Effector memory CD4-positive, alpha-beta T cell (primary cell): Measurements from ENCODE around the gene FAM90A26.
A peak's percentile ranks its signal among the peaks of the same experiment; 100 is the strongest.
"Not testable (repeated sequence)": the region's sequence is repeated elsewhere in the genome, so short reads cannot be mapped to it uniquely, and the experiment has no call there.

Experiments used
- DNase-seq, 3 donors: peaks; one replicate each; pipeline ENCODE4 v3.0.0-alpha.2; 2020
- H3K27ac ChIP-seq: 2 replicates; pipeline ENCODE4 v1.7.0; 2013; ENCODE audit warnings: mild to moderate bottlenecking, low read length, moderate library complexity; ENCODE audit not compliant: insufficient read depth, poor library complexity, severe bottlenecking
- H3K27me3 ChIP-seq: replicated peaks from 2 replicates; pipeline ENCODE4 v1.7.0; 2013; ENCODE audit warnings: mild to moderate bottlenecking, low read length; ENCODE audit not compliant: insufficient read depth, control insufficient read depth, poor library complexity, severe bottlenecking
- H3K36me3 ChIP-seq: 2 replicates; pipeline ENCODE4 v1.7.0; 2013; ENCODE audit warnings: mild to moderate bottlenecking, low read length, moderate library complexity; ENCODE audit not compliant: control insufficient read depth, insufficient read depth
- H3K4me1 ChIP-seq: 2 replicates; pipeline ENCODE4 v1.7.0; 2013; ENCODE audit warnings: low read length, mild to moderate bottlenecking; ENCODE audit not compliant: control insufficient read depth, insufficient read depth, poor library complexity, severe bottlenecking
- H3K4me3 ChIP-seq: 2 replicates; pipeline ENCODE4 v1.7.0; 2013; ENCODE audit warnings: low read length, low read depth, mild to moderate bottlenecking; ENCODE audit not compliant: insufficient read depth, poor library complexity, severe bottlenecking
- H3K9me3 ChIP-seq: 2 replicates; pipeline ENCODE4 v1.7.0; 2013; ENCODE audit warnings: mild to moderate bottlenecking, low read length, moderate library complexity; ENCODE audit not compliant: control insufficient read depth
- total RNA-seq, 3 donors: gene quantifications; one replicate each; lab custom pipeline; 2026; lab: John Stamatoyannopoulos, UW

The FAM90A26 gene, protein sequence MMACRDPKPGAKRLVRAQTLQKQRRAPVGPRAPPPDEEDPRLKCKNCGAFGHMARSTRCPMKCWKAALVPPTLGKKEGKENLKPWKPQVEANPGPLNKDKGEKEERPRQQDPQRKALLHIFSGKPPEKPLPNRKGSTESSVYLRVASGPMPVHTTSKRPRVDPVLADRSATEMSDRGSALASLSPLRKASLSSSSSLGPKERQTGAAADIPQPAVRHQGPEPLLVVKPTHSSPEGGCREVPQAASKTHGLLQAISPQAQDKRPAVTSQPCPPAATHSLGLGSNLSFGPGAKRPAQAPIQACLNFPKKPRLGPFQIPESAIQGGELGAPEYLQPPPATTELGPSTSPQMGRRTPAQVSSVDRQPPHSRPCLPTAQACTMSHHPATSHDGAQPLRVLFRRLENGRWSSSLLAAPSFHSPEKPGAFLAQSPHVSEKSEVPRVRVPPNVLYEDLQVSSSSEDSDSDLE
- 0 reads per million in 3 donors for total RNA-seq

DNA sequence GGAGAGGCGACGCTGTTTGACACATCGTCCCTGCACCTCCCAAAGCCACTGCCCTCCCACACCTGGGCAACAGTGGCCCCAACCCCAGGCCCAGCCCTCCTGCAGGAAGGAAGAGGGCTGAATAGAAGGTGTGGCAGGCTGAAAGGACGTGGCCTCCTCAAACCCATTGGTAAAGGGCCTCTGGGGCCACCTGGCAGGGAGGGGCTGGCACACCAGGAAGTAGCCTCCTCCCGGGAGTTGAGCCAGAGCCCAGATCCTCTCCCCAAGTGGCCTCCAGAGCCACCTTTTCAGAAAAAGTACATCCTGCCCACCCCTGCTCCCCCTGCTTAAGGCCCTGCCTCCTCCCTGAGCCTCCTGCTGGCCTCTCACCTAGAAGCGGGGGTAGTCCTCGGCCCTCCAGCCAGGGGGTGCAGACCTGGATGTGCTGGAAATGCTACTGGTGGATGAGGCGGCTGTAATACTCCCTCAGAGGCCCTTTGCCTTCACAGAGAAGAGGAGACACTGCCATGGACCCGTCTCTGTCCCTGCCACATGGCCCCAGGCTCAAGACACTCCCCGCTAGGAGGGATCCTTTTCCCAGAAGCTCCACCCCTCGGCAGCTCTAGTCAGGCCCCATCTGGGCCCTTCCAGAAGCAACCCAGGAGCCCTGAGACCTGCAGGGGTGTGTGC is at the start of gene FAM90A26:
TSS of gene FAM90A26 (plus strand) at position 619 of the 669 bp plus-strand sequence. CDS start 2,764 bp downstream, outside the sequence.
- H3K4me3 ChIP-seq, H3K36me3 ChIP-seq, H3K27me3 ChIP-seq, H3K4me1 ChIP-seq, H3K27ac ChIP-seq, H3K9me3 ChIP-seq, DNase-seq: not testable (repeated sequence)

DNA sequence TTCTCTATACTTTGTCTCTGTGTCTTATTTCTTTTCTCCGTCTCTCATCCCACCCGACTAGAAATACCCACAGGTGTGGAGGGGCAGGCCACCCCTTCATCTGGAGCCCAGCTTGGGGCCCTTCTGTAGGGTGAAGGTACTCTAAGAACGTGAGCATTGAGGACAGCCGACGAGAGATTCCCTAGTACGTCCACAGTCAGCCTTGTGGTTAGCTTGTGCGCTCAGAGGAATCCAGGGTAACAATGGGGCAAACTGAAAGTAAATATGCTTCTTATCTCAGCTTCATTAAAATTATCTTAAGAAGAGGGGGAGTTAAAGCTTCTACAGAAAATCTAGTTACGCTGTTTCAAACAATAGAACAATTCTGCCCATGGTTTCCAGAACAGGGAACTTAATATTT is 47.5 kb upstream of the FAM90A26 start:
- not testable (repeated sequence) for H3K27me3 ChIP-seq, H3K4me1 ChIP-seq, H3K36me3 ChIP-seq, H3K9me3 ChIP-seq, DNase-seq, H3K4me3 ChIP-seq, H3K27ac ChIP-seq

DNA sequence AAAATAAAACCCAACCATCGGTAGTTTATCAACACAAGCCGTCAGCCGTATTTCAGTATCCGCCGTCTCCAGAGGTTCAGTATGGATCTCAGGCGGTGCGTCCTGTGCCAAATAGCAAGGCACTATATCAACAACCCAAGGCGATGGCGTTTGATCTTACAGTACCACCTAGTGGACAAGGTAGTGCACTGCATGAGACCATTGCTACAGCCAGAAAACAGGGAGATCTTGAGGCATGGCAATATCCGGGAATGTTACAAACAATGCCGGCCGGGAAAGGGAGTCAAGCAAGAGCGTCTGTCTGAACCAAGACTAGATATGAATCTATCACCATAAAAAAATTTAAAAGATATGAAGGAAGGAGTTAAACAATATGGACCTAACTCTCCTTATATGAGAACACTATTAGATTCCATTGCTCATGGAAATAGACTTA is 46.6 kb upstream of the FAM90A26 start:
- H3K27ac ChIP-seq, H3K4me3 ChIP-seq, H3K4me1 ChIP-seq, H3K36me3 ChIP-seq, H3K27me3 ChIP-seq, H3K9me3 ChIP-seq: not testable (repeated sequence)
- DNase-seq = peak in 1 of 3 donors; percentile 9

DNA sequence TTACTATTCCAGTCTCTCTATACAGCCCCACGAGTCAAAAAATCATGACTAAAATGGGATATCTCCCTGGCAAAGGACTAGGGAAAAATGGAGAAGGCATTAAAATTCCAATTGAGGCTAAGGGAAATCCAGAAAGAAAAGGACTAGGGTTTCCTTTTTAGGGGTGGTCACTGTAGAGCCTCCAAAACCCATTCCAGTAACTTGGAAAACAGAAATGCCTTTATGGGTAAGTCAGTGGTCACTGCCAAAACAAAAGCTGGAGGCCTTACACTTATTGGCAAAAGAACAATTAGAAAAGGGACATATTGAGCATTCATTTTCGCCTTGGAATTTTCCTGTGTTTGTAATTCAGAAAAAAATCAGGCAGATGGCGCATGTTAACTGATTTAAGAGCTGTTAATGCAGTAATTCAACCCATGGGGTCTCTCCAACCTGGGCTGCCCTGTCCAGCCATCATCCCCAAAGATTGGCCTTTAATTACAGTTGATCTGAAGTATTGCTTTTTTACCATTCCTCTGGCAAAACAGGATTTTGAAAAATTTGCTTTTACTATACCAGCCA is 44.5 kb upstream of the FAM90A26 start:
- not testable (repeated sequence) for H3K9me3 ChIP-seq, H3K4me3 ChIP-seq, H3K4me1 ChIP-seq, H3K27ac ChIP-seq, DNase-seq, H3K36me3 ChIP-seq, H3K27me3 ChIP-seq

DNA sequence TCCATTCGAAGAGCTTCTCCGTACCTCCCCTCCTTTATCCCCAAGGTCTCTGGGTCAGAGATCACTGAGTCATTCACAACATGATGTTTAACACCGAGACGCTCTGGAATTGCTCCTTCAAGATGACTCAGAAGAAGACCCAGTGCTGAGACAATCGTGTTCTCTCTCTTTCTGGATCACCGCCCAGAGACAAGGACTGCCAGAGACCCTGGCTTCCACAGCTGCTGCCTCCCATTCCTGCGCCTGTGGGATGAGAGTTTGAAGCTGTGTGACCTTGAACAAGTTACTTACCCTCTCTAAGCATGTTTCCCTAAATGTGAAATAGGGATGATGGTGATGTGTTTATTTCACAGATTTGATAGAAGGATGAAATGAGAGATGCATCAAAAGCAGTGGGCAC is 38.8 kb upstream of the FAM90A26 start:
- not testable (repeated sequence) for H3K27ac ChIP-seq, H3K4me1 ChIP-seq, H3K36me3 ChIP-seq, H3K4me3 ChIP-seq, DNase-seq, H3K9me3 ChIP-seq, H3K27me3 ChIP-seq

DNA sequence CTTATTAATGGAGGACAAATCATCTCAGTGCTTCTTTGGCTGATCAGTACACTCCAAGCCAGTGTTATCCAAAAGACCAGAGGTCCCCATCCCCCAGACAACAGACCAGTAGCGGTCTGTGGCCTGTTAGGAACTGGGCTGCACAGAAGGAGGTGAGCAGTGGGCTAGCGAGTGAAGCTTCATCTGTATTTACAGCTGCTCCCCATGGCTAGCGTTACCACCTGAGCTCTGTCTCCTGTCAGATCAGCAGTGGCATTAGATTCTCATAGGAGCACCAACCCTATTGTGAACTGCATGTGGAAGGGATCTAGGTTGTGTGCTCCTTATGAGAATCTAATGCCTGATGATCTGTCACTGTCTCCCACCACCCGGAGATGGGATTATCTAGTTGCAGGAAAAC is 37.4 kb upstream of the FAM90A26 start:
- not testable (repeated sequence) for H3K4me3 ChIP-seq, DNase-seq, H3K4me1 ChIP-seq, H3K27me3 ChIP-seq, H3K36me3 ChIP-seq, H3K9me3 ChIP-seq, H3K27ac ChIP-seq

DNA sequence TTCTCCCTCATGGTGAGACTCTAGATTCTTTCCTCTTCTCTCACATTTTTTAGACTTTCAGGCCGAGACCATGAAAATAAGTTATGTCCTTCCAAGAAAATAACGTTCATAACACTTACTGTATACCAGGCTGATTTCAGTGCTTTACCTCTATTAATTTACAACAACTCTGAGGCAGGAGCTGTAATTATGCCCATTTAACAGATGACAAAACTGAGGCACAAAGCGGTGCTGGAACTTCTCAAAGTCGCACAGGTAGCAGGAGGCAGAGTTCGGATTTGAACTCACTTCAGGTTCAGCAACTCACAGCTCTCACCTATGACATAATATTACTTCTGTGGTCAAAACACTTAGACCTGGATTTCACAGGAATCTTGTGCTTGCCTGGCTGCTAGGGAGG is 36.2 kb upstream of the FAM90A26 start:
- H3K4me1 ChIP-seq, DNase-seq, H3K27ac ChIP-seq, H3K36me3 ChIP-seq, H3K4me3 ChIP-seq, H3K9me3 ChIP-seq, H3K27me3 ChIP-seq: not testable (repeated sequence)

DNA sequence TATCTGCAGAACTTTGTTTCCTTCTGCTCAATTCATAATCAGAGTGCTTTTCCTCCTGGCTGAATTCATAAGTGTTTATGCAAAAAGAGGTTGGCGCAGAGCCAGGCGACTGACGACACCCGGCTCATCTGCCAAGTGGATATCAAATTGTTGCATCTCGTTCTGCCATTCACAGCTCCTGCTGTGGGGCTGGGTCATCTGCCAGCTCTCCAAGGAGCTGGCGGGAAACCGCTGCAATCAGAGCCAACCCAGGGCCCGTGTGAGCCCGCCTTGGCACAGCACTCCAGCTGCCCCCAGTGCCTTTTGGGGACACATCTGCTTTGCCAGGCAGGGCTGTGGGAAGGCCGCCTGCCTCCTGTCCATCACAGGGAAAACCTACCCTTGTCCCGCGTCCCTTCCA is 35.7 kb upstream of the FAM90A26 start:
- not testable (repeated sequence) for H3K9me3 ChIP-seq, H3K4me1 ChIP-seq, H3K4me3 ChIP-seq, DNase-seq, H3K36me3 ChIP-seq, H3K27ac ChIP-seq, H3K27me3 ChIP-seq

DNA sequence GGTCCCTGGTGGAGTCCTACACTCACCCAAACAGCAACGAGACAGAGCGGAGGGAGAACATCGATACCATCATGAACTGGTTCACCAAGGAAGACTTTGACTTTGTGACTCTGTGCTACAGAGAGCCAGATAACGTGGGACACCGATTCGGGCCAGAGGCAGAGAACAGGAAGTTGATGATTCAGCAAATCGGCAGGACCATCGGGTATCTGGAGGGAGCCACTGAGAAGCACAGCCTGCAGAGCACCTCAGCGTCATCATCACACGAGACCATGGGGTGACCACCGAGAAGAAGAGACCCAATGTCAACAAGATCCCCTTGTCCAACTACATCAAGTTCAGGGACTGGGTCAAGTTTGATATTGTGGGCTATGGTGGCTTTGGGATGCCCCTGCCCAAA is 29.2 kb upstream of the FAM90A26 start:
- H3K36me3 ChIP-seq, H3K27me3 ChIP-seq, DNase-seq, H3K4me3 ChIP-seq, H3K9me3 ChIP-seq, H3K4me1 ChIP-seq, H3K27ac ChIP-seq: not testable (repeated sequence)

DNA sequence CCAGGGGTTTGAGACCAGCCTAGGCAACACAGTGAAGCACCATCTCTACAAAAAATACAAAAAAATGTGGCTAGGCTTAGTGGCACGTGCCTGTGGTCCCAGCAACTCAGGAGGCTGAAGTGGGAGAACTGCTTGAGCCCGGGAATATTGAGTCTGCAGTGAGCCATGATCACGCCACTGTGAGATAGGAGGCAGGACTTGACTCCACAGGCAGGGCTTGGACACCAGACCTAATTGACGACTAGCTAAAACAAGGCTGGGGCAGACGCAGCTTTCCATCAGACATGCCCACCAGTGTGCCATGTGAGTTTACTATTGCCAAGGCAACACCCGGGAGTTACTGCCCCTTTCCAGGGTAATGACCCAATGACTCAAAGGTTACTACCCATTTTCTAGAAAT is 27.4 kb upstream of the FAM90A26 start:
- H3K27ac ChIP-seq, H3K9me3 ChIP-seq, H3K27me3 ChIP-seq, DNase-seq, H3K36me3 ChIP-seq, H3K4me3 ChIP-seq, H3K4me1 ChIP-seq: not testable (repeated sequence)
